ES-I3 (cell line): ENCODE data around the gene KRT37.

Experiments
- H3K36me3 ChIP-seq: 2 replicates; pipeline ENCODE4 v1.6.1; 2013; ENCODE audit warnings: mild to moderate bottlenecking, low read length, control low read depth, moderate library complexity; ENCODE audit not compliant: insufficient read depth
- H3K4me1 ChIP-seq: 2 replicates; pipeline ENCODE4 v1.6.1; 2013; ENCODE audit warnings: mild to moderate bottlenecking, control low read depth, low read length; ENCODE audit not compliant: insufficient read depth
- H3K9ac ChIP-seq: 2 replicates; pipeline ENCODE4 v1.6.1; 2013; ENCODE audit warnings: low read depth, mild to moderate bottlenecking, low read length, moderate library complexity
- H3K9me3 ChIP-seq: 2 replicates; pipeline ENCODE4 v1.6.1; 2013; ENCODE audit warnings: mild to moderate bottlenecking, low read length, moderate library complexity; ENCODE audit not compliant: control insufficient read depth, insufficient read depth

KRT37 gene

DNA sequence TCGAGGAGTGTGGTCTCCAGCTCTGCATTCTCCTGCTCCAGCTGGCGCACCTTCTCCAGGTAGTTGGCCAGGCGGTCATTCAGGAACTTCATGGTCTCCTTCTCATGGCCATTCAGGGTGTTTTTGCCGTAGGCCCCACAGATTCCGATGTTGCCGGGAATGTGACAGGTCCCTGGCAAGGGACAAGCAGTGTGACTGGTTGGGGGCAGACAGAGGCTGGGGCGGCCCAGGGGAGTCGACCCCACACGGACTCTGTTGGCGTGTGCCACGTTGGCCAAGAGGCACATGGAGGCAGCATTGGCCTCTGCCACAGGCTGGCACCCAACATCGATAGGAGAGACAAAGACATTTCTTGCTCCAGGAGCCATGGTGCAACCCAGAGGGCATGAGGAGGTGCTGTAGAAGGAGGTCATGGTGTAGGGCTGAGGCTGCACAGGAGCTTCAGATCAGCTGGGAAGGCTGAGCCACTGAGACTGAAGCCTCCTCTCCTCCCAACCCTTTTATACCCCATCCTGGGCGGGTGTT lies at the start of gene KRT37:
Gene KRT37, minus strand, starts transcription at position 475 of the 525 bp plus-strand sequence. Its CDS starts 62 bp downstream, at position 413.
- no peaks in the 10 kb centered on the region for H3K4me1 ChIP-seq
- H3K36me3 ChIP-seq = no peaks in the 10 kb centered on the region
- H3K9ac ChIP-seq = no peak within 1 kb of the TSS
- H3K9me3 ChIP-seq = no peaks in the 10 kb centered on the region

DNA sequence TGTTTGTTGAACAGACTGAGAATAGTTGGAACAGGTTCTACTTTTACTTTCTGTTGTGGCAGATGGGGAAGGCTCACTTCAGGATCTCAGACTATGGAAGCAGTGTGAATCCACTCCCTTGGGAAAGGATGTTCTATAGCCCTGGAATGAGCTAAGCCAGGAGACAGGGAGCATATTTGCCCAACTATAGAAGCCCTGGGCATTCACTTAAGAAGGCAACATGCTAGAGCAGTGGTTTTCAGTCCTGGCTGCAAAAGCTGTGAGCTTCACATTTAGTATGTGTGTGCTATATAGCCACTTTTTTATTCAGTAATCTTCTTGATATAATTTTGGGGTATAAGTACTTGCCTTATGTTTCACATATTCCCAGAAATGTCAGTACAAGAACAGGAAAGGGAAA lies 44.0 kb upstream of the KRT37 start:
- H3K36me3 ChIP-seq = no peaks in the 10 kb centered on the region
- H3K9me3 ChIP-seq = no peaks in the 10 kb centered on the region
- H3K4me1 ChIP-seq = no peaks in the 10 kb centered on the region
- H3K9ac ChIP-seq = no peak overlapping the region

DNA sequence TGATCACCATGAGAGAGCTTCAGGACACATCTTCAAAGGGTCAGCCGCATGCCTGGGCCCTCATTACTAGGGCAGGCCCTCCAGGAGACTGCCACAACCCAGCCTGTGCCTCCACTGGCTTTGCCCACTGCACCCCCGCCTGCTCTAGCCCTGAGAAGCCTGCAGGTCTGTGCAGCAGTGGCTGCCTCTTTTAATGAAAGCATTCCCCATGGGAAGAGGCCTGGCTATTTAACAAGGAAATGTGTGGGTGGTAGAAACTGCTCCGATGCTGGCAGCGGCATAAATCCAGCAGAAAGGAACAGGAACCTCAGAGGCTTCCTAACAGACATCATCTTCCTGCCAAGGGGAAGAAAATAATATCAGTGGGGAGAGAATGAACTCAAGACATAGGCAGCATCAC lies 43.2 kb upstream of the KRT37 start:
- no peaks in the 10 kb centered on the region for H3K4me1 ChIP-seq
- H3K9ac ChIP-seq = no peak overlapping the region
- no peaks in the 10 kb centered on the region for H3K9me3 ChIP-seq
- H3K36me3 ChIP-seq = no peaks in the 10 kb centered on the region

DNA sequence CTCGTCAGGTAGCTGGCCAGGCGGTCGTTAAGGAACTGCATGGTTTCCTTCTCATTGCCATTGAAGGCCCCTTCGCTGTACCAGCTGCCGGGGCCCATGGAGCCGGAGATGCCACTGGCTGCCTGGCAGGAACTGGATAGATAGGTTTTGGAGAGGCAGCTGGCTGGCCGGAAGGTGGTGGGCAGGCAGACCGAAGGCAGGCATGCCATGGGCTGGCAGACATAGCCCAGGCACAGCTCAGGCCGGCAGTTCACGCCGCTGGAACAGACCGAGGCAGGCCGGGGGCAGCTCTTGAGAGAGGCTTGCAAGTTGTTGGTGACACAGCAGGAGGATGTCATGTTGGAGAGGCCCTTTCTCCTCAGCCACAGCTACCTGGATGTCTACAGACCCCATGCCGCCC lies 42.6 kb upstream of the KRT37 start, which contains the start of gene KRT32:
Gene KRT32, minus strand, starts transcription at position 399 of the 400 bp plus-strand sequence. Its CDS starts 61 bp downstream, at position 338.
- no peaks in the 10 kb centered on the region for H3K4me1 ChIP-seq
- no peaks in the 10 kb centered on the region for H3K9me3 ChIP-seq
- no peak within 1 kb of the TSS for H3K9ac ChIP-seq

DNA sequence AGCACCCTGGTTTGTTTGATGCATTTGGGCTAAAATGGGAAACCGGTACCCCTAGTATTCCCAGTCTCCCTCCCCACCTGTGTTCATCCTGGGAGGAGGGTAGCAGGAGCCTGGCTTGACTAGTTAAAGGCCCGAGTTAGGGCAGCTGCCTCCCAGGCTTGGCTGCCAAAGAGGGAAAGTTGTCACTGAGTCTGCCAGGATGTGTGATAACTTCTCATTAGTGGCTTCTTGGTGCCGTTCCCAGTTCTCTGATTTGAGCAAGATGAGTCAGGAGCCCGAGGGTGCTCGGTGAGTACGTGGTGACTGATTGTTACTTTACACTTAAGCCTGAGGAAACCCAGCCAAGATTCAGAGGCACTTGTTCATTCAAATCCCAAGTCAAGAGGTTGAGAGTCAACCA lies 40.3 kb upstream of the KRT37 start:
- Histone ChIP-seq H3K36me3 (no peaks in the 10 kb centered on the region), H3K4me1 (no peaks in the 10 kb centered on the region), H3K9ac (no peak overlapping the region), H3K9me3 (no peaks in the 10 kb centered on the region)

More for the DNA sequence above, 42.6 kb upstream of the KRT37 start, which contains the start of gene KRT32:
- H3K36me3 ChIP-seq = no peaks in the 10 kb centered on the region

DNA sequence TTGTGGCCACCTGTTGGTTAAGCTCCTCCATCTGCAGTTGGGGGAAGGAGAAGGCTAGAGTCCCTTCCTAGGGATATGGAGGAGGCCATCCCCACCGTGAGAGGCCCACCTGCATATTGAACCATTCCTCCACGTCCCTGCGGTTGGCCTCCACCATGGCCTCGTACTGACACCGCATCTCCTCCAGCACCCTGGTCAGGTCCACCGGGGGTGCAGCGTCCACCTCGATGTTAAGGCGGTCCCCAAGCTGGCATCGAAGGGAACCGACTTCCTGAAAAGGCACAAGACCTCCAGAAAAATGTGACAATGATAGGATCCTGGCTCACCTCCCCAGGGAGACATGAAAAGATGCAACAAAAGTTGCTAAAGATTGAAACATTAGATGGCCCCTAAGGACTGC lies 39.8 kb upstream of the KRT37 start:
- Histone ChIP-seq H3K9me3 (no peaks in the 10 kb centered on the region), H3K4me1 (no peaks in the 10 kb centered on the region), H3K9ac (no peak overlapping the region), H3K36me3 (no peaks in the 10 kb centered on the region)

DNA sequence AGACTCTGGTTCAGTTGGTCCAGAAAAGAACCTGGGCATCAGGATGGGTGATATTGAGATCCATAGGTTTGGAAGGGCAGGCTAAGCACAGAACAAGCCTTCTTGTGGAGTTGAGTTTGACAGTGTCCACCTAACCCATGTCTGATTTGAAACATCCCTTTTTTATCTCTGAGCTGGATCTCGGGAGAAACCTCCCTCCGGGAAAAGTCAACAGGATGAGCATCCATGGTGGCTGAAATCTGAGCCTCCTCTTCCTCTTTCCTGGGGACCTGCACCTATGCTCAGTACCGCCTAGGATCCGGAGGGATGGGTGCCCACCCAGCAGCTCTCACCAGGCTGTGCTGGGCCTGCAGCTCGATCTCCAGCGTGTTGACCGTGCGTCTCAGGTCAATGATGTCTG lies 39.4 kb upstream of the KRT37 start:
- no peak overlapping the region for H3K9ac ChIP-seq
- H3K9me3 ChIP-seq = no peaks in the 10 kb centered on the region
- no peaks in the 10 kb centered on the region for H3K4me1 ChIP-seq
- H3K36me3 ChIP-seq = no peaks in the 10 kb centered on the region

DNA sequence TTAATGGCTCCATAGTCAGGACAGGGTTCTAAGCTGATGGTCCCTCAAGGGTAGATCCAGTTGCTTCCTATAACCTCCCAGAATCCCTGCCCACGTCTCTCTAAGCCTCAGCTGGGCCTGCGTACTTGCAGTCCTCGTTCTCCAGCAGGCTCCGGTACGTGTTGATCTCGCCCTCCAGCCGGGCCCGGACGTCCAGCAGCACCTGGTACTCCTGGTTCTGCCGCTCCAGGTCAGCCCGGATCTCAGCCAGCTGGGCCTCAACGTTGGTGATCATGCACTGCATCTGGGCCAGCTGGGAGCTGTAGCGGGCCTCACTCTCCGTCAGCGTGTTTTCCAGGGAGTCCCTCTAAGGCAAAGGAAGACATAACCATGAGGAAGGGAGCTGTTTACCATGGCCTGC lies 38.3 kb upstream of the KRT37 start:
- Histone ChIP-seq H3K9me3 (no peaks in the 10 kb centered on the region), H3K9ac (no peak overlapping the region), H3K4me1 (no peaks in the 10 kb centered on the region), H3K36me3 (no peaks in the 10 kb centered on the region)

DNA sequence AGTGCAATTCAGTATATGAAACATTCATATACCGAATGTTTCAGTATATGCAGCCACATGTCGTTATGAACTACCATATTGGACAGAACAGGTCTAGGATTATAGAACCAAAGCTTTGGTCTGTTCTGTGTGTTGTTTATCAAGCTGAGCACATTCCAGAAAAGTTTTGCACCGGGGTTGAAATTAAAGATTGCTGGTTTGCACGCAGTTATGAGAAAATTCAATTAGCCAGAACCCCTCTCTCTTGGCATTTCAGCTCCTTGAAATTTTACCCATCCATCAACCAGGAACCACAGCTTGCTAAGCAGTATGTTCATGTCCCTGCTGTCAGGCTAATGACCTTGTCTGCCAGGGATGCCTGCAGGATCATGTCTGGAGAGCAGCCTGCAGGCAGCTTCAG lies 33.3 kb upstream of the KRT37 start:
- no peaks in the 10 kb centered on the region for H3K9me3 ChIP-seq
- H3K4me1 ChIP-seq = no peaks in the 10 kb centered on the region
- no peak overlapping the region for H3K9ac ChIP-seq
- no peaks in the 10 kb centered on the region for H3K36me3 ChIP-seq

DNA sequence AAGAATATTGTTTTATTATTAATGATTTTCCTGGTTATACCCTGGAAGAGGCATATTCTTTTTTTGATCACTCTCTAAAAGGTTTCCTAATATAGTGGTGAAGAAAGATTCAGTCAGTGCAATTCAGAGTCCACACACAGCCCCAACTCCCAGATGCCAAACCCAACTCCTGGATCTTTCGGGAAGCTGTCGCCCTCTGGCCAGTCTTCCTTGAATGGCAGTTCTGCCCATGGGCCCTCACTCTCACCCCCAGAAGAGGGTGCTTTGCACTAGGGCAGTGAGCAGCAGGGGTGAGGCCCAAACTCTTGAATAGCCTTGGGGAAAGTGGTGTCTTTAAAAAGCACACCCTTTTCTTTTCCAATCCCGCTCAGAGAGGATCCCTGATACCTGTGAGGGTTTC lies 31.8 kb upstream of the KRT37 start:
- Histone ChIP-seq H3K4me1 (no peaks in the 10 kb centered on the region), H3K9me3 (peaks cover 2% of the 10 kb centered on the region), H3K9ac (no peak overlapping the region), H3K36me3 (no peaks in the 10 kb centered on the region)

DNA sequence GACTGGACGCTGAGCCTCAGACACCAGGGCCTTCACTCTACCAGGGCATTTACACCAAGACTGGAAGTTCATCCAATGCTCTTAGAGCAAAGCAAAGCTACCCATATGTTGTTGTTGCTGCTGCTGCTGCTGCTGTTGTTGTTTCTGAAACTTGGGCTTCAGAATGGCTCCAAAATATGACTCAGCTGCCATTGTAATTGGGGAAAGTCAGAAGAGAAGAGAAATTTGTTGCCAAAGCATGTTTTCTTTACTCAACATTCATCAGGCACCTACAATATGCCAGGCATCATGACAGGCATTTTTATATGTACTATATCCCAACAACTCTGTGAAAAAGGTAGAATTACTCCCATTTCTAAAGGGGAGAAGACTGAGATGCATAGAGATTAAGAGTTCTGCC lies 30.9 kb upstream of the KRT37 start:
- peaks cover 2% of the 10 kb centered on the region for H3K9me3 ChIP-seq
- H3K4me1 ChIP-seq = no peaks in the 10 kb centered on the region
- no peak overlapping the region for H3K9ac ChIP-seq
- no peaks in the 10 kb centered on the region for H3K36me3 ChIP-seq

DNA sequence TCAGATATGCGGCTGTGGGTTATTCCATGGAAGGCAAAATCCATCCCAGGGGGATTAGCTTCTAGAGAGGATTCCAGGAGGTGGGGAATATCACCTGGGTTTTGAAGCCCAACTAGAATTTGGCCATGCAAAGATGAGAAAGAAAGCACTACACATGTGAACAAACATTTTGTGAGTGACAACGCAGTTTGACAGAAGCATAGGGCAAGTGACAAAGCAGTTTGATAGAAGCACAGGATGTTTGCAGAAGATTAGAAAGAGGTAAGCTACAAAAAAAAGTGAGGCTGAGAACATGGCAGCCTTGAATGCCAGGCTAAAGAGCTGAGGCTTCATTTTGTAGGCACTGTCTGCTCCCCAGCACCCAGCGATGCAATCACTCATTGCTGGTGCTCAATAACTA lies 28.7 kb upstream of the KRT37 start:
- Histone ChIP-seq H3K4me1 (no peaks in the 10 kb centered on the region), H3K9ac (no peak overlapping the region), H3K9me3 (peaks cover 2% of the 10 kb centered on the region), H3K36me3 (no peaks in the 10 kb centered on the region)

DNA sequence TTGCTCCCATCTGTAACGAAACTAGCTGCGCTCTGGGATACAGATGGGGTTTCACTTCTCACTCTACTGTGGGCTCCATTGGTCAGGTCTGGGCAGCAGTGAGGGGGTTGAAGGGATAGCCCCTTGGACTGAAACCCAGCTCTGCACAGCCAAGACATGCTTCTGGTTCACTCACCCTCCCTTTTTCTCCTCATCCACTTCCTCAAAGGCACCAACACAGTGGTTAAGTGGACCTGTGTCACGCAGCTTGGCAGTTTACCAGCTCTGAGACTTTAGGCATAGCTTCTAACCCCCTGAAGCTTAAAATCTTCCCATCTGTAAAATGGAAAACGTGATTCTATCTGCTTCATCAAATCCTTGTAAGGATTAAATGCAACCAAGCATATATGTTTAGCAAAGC lies 27.9 kb upstream of the KRT37 start:
- no peak overlapping the region for H3K9ac ChIP-seq
- no peaks in the 10 kb centered on the region for H3K4me1 ChIP-seq
- no peaks in the 10 kb centered on the region for H3K36me3 ChIP-seq
- peaks cover 2% of the 10 kb centered on the region for H3K9me3 ChIP-seq

DNA sequence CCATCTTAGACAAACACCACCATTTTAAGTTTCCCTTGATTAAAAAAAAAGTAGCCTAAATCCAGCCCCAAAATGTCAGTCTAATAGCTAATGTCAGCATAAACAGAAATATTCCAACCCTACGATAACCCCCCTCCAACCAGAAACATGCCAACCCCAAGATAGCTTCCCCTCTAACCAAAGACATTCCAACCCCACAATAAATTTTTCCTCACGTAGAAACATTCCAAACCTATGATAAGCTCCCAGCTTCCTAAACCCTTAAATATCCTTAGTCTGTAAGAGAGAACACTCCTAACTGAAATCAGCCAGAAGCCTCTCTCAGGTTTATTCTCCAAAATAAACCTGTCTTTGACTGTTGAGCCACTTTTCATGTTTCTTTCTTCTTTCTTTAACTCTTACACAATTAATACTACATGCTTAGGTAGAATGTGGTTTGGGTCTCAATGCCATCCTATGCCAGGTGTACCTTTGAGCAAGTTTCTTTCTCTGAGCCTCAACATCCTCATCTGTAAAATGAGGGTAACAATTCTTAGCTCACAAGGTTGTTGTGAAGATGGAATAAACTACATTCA lies 26.9 kb upstream of the KRT37 start:
- Histone ChIP-seq H3K9me3 (peaks cover 2% of the 10 kb centered on the region), H3K36me3 (no peaks in the 10 kb centered on the region), H3K4me1 (no peaks in the 10 kb centered on the region), H3K9ac (no peak overlapping the region)

DNA sequence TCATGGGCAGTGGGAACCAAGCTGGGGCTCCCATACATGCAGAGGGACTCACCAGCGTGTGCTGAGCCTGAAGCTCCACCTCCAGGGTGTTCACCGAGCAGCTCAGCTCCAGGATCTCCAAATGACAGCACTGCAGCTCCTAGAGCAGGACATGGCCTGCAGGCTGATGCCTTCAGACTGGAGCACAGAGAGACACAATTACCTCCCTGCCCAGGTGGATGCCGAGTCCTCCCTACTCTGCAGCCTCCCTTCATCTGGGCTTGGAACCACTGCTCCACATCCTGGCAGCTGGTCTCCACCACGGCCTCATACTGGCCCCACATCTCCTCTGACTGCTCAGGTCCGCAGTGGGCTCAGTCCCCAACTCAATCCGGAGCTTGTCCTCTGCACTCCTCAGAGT lies 24.6 kb upstream of the KRT37 start:
- H3K9me3 ChIP-seq = peaks cover 2% of the 10 kb centered on the region
- no peaks in the 10 kb centered on the region for H3K36me3 ChIP-seq
- no peaks in the 10 kb centered on the region for H3K4me1 ChIP-seq
- H3K9ac ChIP-seq = no peak overlapping the region
